Hepatocyte (in vitro differentiated cells): ENCODE measurements around the gene MAN2A1.

Source experiments
- CTCF ChIP-seq: fragments of 200-600 bp; sonication (generic); IDR thresholded peaks from 2 replicates; pipeline ENCODE4 v1.5.1; 2016; ENCODE audit warnings: antibody characterized with exemption, mild to moderate bottlenecking; ENCODE audit not compliant: poor library complexity
- EZH2 ChIP-seq: fragments of 200-600 bp; sonication (generic); IDR thresholded peaks from 2 replicates; pipeline ENCODE4 v1.6.1; 2016; ENCODE audit warnings: antibody characterized with exemption, mild to moderate bottlenecking, borderline replicate concordance
- EZH2phosphoT487 ChIP-seq: fragments of 200-600 bp; sonication (generic); IDR thresholded peaks from one replicate; pipeline ENCODE4 v1.6.1; 2018; ENCODE audit warnings: antibody characterized with exemption, mild to moderate bottlenecking, low read depth, moderate library complexity; ENCODE audit not compliant: unreplicated experiment, severe bottlenecking

- TF ChIP-seq EZH2 (no peak), CTCF (no peak), EZH2phosphoT487 (no peak)
Measured at GRCh38 chr5:109708813-109709212, 19.1 kb downstream of the MAN2A1 start.
